ENCODE measurements around the gene MSN.

DNA sequence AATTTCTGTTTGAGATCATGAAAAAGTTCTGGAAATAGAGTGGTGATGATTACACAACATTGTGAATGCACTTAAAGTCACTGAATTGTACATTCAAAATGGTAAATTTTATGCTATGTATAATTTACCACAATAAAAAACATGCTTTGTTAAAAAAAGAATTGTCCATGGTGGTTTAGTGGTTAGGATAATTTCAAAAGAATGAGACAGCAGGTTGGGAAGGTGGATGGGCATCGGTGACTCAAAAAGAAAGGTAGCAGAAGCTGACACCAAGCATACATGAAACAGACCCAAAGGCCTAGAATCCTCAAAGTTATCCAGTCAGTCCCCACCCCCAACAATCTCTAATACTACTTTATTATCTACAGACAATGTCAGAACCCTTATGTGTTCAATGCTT is 91.1 kb downstream of the MSN start:
- TF ChIP-seq, protein P1, sequence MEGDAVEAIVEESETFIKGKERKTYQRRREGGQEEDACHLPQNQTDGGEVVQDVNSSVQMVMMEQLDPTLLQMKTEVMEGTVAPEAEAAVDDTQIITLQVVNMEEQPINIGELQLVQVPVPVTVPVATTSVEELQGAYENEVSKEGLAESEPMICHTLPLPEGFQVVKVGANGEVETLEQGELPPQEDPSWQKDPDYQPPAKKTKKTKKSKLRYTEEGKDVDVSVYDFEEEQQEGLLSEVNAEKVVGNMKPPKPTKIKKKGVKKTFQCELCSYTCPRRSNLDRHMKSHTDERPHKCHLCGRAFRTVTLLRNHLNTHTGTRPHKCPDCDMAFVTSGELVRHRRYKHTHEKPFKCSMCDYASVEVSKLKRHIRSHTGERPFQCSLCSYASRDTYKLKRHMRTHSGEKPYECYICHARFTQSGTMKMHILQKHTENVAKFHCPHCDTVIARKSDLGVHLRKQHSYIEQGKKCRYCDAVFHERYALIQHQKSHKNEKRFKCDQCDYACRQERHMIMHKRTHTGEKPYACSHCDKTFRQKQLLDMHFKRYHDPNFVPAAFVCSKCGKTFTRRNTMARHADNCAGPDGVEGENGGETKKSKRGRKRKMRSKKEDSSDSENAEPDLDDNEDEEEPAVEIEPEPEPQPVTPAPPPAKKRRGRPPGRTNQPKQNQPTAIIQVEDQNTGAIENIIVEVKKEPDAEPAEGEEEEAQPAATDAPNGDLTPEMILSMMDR (IDR thresholded peaks at IDR 0.05) = no peak
- TF ChIP-seq POLR2A (IDR thresholded peaks at IDR 0.05) (no peak), POLR2AphosphoS5 (IDR thresholded peaks at IDR 0.05) (no peak), EP300 (IDR thresholded peaks at IDR 0.05; ENCODE audit: low read depth) (no peak)

Data from transverse colon (tissue), 4 donors.